Measurements from ENCODE around the gene SCAPER. TPM values are rescaled to one million over a fixed set of nuclear protein-coding genes. Genes with fewer than 3 reads are reported as not detected.

The SCAPER gene
- total and polyA plus RNA-seq, 2 of the 4 experiments (the other 2 are of a cell fraction): 2.9 to 9.7 TPM

DNA sequence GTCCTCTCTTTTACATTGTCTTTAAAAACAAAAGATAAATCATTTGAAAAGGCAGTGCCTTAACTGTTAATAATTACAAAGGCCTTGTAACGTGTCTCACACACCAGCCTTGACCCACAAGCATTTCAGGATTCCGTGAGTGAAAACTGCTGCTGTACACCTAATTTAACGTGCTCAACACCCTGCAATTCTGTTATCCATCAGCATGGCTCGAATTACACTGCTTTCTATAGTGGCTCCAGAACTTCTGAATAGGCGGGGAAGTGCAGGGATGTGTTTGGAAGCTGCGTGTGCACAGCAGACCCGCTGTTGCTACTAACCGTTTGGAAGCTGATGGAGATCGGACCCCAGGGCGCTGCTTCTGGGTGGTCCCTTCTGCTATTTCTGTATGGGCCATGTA is 584.0 kb downstream of the SCAPER start:
- Histone ChIP-seq H3K9me1 (ENCODE audit: insufficient read depth, low read length) (no peaks in the 10 kb centered on the region), H2BK120ac (ENCODE audit: low read depth, low read length) (no peak overlapping the region), H4K5ac (ENCODE audit: low read depth, low read length) (no peak overlapping the region), H2AK5ac (ENCODE audit: low read depth, low read length) (no peak overlapping the region), H2BK5ac (ENCODE audit: low read depth, low read length, poor library complexity, severe bottlenecking) (no peak overlapping the region), H3K14ac (replicated peaks; ENCODE audit: low read depth, low read length) (0 out of 2 replicates have a peak overlapping the region, but pooled peaks have one; percentile 25), H4K91ac (ENCODE audit: insufficient read depth, low read depth, low read length) (no peak overlapping the region), H3K9ac (ENCODE audit: low read depth, low read length) (no peak overlapping the region), H3K79me1 (ENCODE audit: low read depth in 1 of 2, low read length in 2 of 2) (no peaks in the 10 kb centered on the region), H2AFZ (replicated peaks; ENCODE audit: low read length, poor library complexity) (peak overlapping the region; percentile 47), H3K56ac (ENCODE audit: extremely low read depth, insufficient read depth, low read length) (no peak overlapping the region), H3K23ac (ENCODE audit: low read depth, low read length) (no peak overlapping the region), H3K27ac (ENCODE audit: insufficient read depth, low read length) (no peak overlapping the region), H3K18ac (ENCODE audit: low read depth, low read length) (no peak overlapping the region), H3K4me2 (ENCODE audit: low read depth, low read length) (no peak overlapping the region), H3K4me3 (ENCODE audit: insufficient read depth, low read depth, low read length) (no peak overlapping the region), H2BK20ac (ENCODE audit: low read depth, low read length) (0 out of 2 replicates have a peak overlapping the region, but pooled peaks have one; percentile 14), H3K9me3 (ENCODE audit: control insufficient read depth, insufficient read depth, low read length) (no peaks in the 10 kb centered on the region), H4K20me1 (ENCODE audit: insufficient read depth, low read length) (no peaks in the 10 kb centered on the region), H2BK15ac (ENCODE audit: low read depth, low read length) (no peak overlapping the region), H3K4me1 (ENCODE audit: control insufficient read depth, insufficient read depth, low read length) (no peaks in the 10 kb centered on the region; the same call in 1 of the 2 replicates), H4K8ac (ENCODE audit: low read depth in 2 of 2, low read length in 2 of 2) (no peak overlapping the region), H2AK9ac (replicated peaks; ENCODE audit: low read depth, low read length, poor library complexity) (no peak overlapping the region), H3K36me3 (ENCODE audit: control insufficient read depth, insufficient read depth, low read length) (no peaks in the 10 kb centered on the region), H3K27me3 (ENCODE audit: control insufficient read depth, insufficient read depth, low read length) (peaks cover 18% of the 10 kb centered on the region), H3K4ac (ENCODE audit: low read depth, low read length) (no peak overlapping the region)
- TF ChIP-seq RFX5 (IDR thresholded peaks at IDR 0.05; ENCODE audit: low read depth, low read length) (no peak), MAFK (IDR thresholded peaks at IDR 0.05; ENCODE audit: low read depth, low read length) (no peak), SMC3 (IDR thresholded peaks at IDR 0.05; ENCODE audit: low read depth, low read length) (no peak), FOS (IDR thresholded peaks at IDR 0.05; ENCODE audit: low read depth, low read length) (no peak), RCOR1 (IDR thresholded peaks at IDR 0.05; ENCODE audit: insufficient replicate concordance, low read length) (no peak), MAZ (IDR thresholded peaks at IDR 0.05; ENCODE audit: borderline replicate concordance, low read depth, low read length) (no peak), CTCF (conservative IDR thresholded peaks at IDR 0.05; ENCODE audit: low read depth, low read length) (no peak)
- CTCF ChIA-PET: no interaction called here
- in situ Hi-C loops (cut with MboI; ENCODE audit: low sequenced_read_pairs) (no loop called here), dilution Hi-C loops (cut with HindIII; ENCODE audit: low sequenced_read_pairs, unreplicated experiment) (no loop called here), intact Hi-C loops (cut with micrococcal nuclease) (no loop called here)
- WGBS, 2 experiments (ENCODE audit: extremely low coverage in 2 of 2, insufficient read length in 1 of 2): no CpG with 5 or more reads among the region's 10 CpGs
- no peak for DNase-seq
- POLR2A ChIA-PET (ENCODE audit: unreplicated experiment): no interaction called here
- no TSS peak for BruUV-seq (replicated peaks)
- no peak for ATAC-seq (ENCODE audit: low read depth)
